ENCODE measurements around the gene LSM12.

DNA sequence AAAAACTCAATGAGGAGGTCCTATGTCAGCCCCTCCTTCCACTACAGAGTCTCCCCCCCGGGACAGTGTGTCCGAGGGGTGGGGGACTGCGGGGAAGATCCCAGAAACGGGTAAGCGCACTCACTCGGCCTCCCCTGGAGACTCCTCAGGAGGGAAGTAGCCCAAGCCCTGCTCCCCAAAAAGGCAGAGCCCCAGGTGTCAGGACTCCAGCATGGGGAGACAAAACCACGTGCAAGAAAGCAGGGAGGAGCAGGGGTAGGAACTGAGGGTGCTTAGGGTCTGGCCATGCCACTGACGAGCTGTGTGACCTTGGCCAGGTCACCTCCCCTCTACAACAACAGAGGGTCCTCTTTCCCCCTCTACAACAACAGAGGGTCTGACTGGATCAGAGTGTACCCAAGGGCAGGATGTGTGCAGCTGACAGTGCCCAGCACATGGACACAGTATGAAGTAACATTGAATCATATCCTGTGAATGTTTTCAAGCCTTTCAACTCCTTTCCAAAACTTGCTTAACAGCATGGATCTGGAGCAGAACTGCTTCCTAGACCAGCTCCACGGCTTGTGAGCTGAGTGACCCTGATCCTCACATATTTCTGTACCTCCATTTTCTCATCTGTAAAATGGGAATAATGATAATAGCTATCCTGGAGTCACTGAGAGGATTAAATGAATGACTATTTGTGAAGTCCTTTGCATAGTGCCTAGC is 64.2 kb downstream of the LSM12 start:
- TF ChIP-seq, protein P1, sequence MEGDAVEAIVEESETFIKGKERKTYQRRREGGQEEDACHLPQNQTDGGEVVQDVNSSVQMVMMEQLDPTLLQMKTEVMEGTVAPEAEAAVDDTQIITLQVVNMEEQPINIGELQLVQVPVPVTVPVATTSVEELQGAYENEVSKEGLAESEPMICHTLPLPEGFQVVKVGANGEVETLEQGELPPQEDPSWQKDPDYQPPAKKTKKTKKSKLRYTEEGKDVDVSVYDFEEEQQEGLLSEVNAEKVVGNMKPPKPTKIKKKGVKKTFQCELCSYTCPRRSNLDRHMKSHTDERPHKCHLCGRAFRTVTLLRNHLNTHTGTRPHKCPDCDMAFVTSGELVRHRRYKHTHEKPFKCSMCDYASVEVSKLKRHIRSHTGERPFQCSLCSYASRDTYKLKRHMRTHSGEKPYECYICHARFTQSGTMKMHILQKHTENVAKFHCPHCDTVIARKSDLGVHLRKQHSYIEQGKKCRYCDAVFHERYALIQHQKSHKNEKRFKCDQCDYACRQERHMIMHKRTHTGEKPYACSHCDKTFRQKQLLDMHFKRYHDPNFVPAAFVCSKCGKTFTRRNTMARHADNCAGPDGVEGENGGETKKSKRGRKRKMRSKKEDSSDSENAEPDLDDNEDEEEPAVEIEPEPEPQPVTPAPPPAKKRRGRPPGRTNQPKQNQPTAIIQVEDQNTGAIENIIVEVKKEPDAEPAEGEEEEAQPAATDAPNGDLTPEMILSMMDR (IDR thresholded peaks at IDR 0.05): no peak
- no peak for TF ChIP-seq POLR2A (IDR thresholded peaks at IDR 0.05)
